SK-N-SH (cell line): ENCODE measurements around the gene GBA3.

Source experiments
- MEF2A ChIP-seq: IDR thresholded peaks from 2 replicates; pipeline ENCODE4 v1.4.0; 2012; ENCODE audit warnings: low read depth, borderline replicate concordance
- TF ChIP-seq, protein P1 (sequence below): IDR thresholded peaks from 2 replicates; pipeline ENCODE4 v1.6.1; 2012; ENCODE audit warnings: mild to moderate bottlenecking, low read depth, low read length, moderate library complexity
- TF ChIP-seq, protein P2 (sequence below): fragments of 200-600 bp; sonication (generic); IDR thresholded peaks from 2 replicates; pipeline ENCODE4 v1.6.1; 2017; ENCODE audit warnings: antibody characterized with exemption, mild to moderate bottlenecking, moderate library complexity
- TF ChIP-seq, protein P3 (sequence below): IDR thresholded peaks from 2 replicates; pipeline ENCODE4 v1.4.0; 2012; ENCODE audit warnings: low read depth, borderline replicate concordance

DNA sequence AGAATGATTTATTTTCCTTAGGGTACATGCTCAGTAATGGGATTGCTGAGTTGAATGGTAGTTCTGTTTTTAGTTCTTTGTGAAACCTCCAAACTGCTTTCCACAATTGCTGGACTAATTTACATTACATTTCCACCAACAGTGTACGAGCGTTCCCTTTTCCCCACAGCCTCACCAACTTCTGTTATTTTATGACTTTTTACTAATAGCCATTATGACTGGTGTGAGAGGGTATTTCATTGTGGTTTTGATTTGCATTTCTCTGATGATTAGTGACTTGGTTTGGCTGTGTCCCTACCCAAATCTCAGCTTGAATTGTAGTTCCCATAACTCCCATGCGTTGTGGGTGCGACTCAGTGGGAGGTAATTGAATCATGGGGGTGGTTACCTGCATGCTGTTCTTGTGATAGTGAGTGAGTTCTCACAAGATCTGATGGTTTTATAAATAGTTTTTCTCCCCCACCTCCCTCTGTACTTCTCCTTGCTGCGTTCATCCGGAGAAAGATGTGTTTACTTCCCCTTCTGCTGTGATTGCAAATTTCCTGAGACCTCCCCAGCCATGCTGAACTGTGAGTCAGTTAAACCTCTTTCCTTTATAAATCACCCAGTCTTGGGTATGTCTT is 95.1 kb downstream of the GBA3 start:
- TF ChIP-seq MEF2A, result no peak
- TF ChIP-seq, protein P1, sequence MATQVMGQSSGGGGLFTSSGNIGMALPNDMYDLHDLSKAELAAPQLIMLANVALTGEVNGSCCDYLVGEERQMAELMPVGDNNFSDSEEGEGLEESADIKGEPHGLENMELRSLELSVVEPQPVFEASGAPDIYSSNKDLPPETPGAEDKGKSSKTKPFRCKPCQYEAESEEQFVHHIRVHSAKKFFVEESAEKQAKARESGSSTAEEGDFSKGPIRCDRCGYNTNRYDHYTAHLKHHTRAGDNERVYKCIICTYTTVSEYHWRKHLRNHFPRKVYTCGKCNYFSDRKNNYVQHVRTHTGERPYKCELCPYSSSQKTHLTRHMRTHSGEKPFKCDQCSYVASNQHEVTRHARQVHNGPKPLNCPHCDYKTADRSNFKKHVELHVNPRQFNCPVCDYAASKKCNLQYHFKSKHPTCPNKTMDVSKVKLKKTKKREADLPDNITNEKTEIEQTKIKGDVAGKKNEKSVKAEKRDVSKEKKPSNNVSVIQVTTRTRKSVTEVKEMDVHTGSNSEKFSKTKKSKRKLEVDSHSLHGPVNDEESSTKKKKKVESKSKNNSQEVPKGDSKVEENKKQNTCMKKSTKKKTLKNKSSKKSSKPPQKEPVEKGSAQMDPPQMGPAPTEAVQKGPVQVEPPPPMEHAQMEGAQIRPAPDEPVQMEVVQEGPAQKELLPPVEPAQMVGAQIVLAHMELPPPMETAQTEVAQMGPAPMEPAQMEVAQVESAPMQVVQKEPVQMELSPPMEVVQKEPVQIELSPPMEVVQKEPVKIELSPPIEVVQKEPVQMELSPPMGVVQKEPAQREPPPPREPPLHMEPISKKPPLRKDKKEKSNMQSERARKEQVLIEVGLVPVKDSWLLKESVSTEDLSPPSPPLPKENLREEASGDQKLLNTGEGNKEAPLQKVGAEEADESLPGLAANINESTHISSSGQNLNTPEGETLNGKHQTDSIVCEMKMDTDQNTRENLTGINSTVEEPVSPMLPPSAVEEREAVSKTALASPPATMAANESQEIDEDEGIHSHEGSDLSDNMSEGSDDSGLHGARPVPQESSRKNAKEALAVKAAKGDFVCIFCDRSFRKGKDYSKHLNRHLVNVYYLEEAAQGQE, result no peak
- TF ChIP-seq, protein P2, sequence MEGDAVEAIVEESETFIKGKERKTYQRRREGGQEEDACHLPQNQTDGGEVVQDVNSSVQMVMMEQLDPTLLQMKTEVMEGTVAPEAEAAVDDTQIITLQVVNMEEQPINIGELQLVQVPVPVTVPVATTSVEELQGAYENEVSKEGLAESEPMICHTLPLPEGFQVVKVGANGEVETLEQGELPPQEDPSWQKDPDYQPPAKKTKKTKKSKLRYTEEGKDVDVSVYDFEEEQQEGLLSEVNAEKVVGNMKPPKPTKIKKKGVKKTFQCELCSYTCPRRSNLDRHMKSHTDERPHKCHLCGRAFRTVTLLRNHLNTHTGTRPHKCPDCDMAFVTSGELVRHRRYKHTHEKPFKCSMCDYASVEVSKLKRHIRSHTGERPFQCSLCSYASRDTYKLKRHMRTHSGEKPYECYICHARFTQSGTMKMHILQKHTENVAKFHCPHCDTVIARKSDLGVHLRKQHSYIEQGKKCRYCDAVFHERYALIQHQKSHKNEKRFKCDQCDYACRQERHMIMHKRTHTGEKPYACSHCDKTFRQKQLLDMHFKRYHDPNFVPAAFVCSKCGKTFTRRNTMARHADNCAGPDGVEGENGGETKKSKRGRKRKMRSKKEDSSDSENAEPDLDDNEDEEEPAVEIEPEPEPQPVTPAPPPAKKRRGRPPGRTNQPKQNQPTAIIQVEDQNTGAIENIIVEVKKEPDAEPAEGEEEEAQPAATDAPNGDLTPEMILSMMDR, result no peak
- TF ChIP-seq, protein P3, sequence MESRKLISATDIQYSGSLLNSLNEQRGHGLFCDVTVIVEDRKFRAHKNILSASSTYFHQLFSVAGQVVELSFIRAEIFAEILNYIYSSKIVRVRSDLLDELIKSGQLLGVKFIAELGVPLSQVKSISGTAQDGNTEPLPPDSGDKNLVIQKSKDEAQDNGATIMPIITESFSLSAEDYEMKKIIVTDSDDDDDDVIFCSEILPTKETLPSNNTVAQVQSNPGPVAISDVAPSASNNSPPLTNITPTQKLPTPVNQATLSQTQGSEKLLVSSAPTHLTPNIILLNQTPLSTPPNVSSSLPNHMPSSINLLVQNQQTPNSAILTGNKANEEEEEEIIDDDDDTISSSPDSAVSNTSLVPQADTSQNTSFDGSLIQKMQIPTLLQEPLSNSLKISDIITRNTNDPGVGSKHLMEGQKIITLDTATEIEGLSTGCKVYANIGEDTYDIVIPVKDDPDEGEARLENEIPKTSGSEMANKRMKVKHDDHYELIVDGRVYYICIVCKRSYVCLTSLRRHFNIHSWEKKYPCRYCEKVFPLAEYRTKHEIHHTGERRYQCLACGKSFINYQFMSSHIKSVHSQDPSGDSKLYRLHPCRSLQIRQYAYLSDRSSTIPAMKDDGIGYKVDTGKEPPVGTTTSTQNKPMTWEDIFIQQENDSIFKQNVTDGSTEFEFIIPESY, result no peak
